ENCODE results near the gene PSTPIP1. TPM values are rescaled to one million over a fixed set of nuclear protein-coding genes. Genes with fewer than 3 reads are reported as not detected.

PSTPIP1 gene
- total RNA-seq, 1 experiment from 2014 or later: 13.4 TPM

DNA sequence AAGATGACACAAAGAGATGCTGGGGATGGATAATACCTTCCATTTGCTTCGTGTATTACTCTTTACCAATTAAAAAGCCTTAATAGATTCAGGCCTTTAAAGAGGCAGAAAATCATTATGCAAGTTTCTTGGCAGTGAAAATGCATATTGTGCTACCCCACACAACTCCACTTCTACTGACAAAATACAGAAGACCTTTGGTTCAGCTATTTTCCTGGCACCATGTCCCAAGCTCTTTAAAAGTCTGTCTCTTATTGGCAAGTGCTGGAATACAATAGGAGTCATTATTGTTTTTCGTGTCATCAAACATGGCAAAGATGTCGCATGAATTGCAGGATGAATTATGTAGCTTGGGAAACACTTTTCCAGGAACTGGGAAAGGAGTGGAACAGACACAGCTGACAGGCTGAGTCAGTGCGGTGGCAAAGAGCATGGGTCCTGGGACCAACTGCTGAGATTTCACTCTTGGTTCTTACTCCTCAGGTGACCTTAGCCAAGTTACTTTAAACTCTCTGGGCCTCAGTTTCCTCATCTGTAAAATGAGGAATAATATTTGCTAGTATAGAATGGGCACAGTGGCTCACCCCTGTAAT lies 81.5 kb downstream of the PSTPIP1 start:
- Histone ChIP-seq H3K9me3 (replicated peaks) (0 out of 2 replicates have a peak, but pooled peaks cover 4% of the 10 kb centered on the region), H3K27ac (no peak overlapping the region), H3K4me3 (no peak overlapping the region), H3K36me3 (no peaks in the 10 kb centered on the region), H3K4me1 (peaks cover 21% of the 10 kb centered on the region), H3K27me3 (no peaks in the 10 kb centered on the region)
- DNase-seq: no peak

DNA sequence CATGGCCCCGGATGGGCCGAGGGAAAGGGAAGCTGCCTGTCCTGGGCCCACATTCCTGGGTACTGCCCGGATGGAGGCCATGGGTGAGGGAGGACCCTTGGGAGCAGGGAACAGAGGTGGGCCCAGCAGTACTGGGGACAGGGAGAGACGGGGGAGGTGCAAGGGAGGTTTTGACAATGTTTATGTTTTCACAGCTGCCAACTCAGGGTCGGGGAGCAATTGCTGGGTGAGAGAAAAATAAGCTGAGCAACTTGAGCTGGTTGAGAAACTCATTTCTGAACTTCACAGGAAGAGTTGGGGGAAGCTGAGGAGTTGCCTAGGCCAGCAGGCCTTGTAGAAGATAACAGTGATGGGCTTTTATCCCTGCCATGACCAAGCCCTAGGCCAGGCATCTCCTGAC lies 87.0 kb downstream of the PSTPIP1 start:
- H3K36me3 ChIP-seq: no peaks in the 10 kb centered on the region
- H3K27ac ChIP-seq: peak overlapping the region; percentile 57
- 0 out of 2 replicates have a peak, but pooled peaks cover 4% of the 10 kb centered on the region for H3K9me3 ChIP-seq (replicated peaks)
- peak; percentile 74 to 87 for DNase-seq
- peaks cover 31% of the 10 kb centered on the region for H3K4me1 ChIP-seq
- H3K4me3 ChIP-seq: no peak overlapping the region
- no peaks in the 10 kb centered on the region for H3K27me3 ChIP-seq

- peaks cover 38% of the 10 kb centered on the region for H3K4me1 ChIP-seq
- H3K27ac ChIP-seq: no peak overlapping the region
- H3K4me3 ChIP-seq: no peak overlapping the region
- H3K36me3 ChIP-seq: no peaks in the 10 kb centered on the region
- H3K27me3 ChIP-seq: no peaks in the 10 kb centered on the region
- DNase-seq: no peak
- 0 out of 2 replicates have a peak, but pooled peaks cover 4% of the 10 kb centered on the region for H3K9me3 ChIP-seq (replicated peaks)
Measured at GRCh38 chr15:77083381-77084160, 88.6 kb downstream of the PSTPIP1 start.

GRCh38 chr15:77084436-77084835 lies 89.5 kb downstream of the PSTPIP1 start:
- H3K27ac ChIP-seq: no peak overlapping the region
- 0 out of 2 replicates have a peak, but pooled peaks cover 4% of the 10 kb centered on the region for H3K9me3 ChIP-seq (replicated peaks)

GRCh38 chr15:77085297-77085696 lies 90.4 kb downstream of the PSTPIP1 start:
- Histone ChIP-seq H3K4me3 (no peak overlapping the region), H3K4me1 (peaks cover 38% of the 10 kb centered on the region), H3K27me3 (no peaks in the 10 kb centered on the region), H3K9me3 (replicated peaks) (0 out of 2 replicates have a peak, but pooled peaks cover 4% of the 10 kb centered on the region), H3K27ac (no peak overlapping the region), H3K36me3 (no peaks in the 10 kb centered on the region)
- DNase-seq: no peak

More at GRCh38 chr15:77084436-77084835, 89.5 kb downstream of the PSTPIP1 start:
- no peak for DNase-seq
- Histone ChIP-seq H3K27me3 (no peaks in the 10 kb centered on the region), H3K36me3 (no peaks in the 10 kb centered on the region), H3K4me1 (peaks cover 38% of the 10 kb centered on the region), H3K4me3 (no peak overlapping the region)

Other genes with a start within 250 kb of the PSTPIP1 start
- 15.1 and 16.1 TPM in 2 replicates for gene SCAPER, start 89.8 kb upstream of the PSTPIP1 start, total RNA-seq (2014; rRNA removed; shearing (Covaris generic))
- 128 and 159 TPM in 2 replicates for gene RCN2, start 63.4 kb upstream of the PSTPIP1 start, total RNA-seq (2014; rRNA removed; shearing (Covaris generic))
- 463 and 473 TPM in 2 replicates for gene TSPAN3, start 76.0 kb downstream of the PSTPIP1 start, total RNA-seq (2014; rRNA removed; shearing (Covaris generic))